Endothelial cell (in vitro differentiated cells): ENCODE measurements around the gene XIRP2. TPM values are rescaled to one million over a fixed set of nuclear protein-coding genes. Genes with fewer than 3 reads are reported as not detected.

Experiments used
- DNase-seq: peaks from one replicate; pipeline ENCODE4 v3.0.0; 2021; ENCODE audit warnings: low spot score
- H3K27ac Mint-ChIP-seq: one replicate; pipeline ENCODE4 v1.8.0; 2021; ENCODE audit warnings: mixed read lengths, inconsistent platforms; ENCODE audit not compliant: unreplicated experiment
- H3K27me3 Mint-ChIP-seq: one replicate; pipeline ENCODE4 v1.8.0; 2021; ENCODE audit warnings: mild to moderate bottlenecking, moderate library complexity, mixed read lengths, inconsistent platforms; ENCODE audit not compliant: unreplicated experiment
- H3K36me3 Mint-ChIP-seq: one replicate; pipeline ENCODE4 v1.8.0; 2021; ENCODE audit warnings: mild to moderate bottlenecking, low read depth, mixed read lengths, inconsistent platforms; ENCODE audit not compliant: unreplicated experiment
- H3K4me1 Mint-ChIP-seq: one replicate; pipeline ENCODE4 v1.8.0; 2021; ENCODE audit warnings: mild to moderate bottlenecking, mixed read lengths, inconsistent platforms; ENCODE audit not compliant: unreplicated experiment
- H3K4me3 Mint-ChIP-seq: one replicate; pipeline ENCODE4 v1.8.0; 2021; ENCODE audit warnings: mild to moderate bottlenecking, mixed read lengths, inconsistent platforms; ENCODE audit not compliant: unreplicated experiment
- H3K9me3 Mint-ChIP-seq: one replicate; pipeline ENCODE4 v1.8.0; 2021; ENCODE audit warnings: mixed read lengths, inconsistent platforms; ENCODE audit not compliant: unreplicated experiment
- CTCF ChIP-seq: fragments of 200-600 bp; sonication (generic); IDR thresholded peaks from one replicate; pipeline ENCODE4 v1.5.0; 2021; ENCODE audit warnings: antibody characterized with exemption; ENCODE audit not compliant: unreplicated experiment
- total RNA-seq: library from RNA; stranded (reverse); fragmentation: NEBNext Ultra II Directional; extraction: Animal tissue kit (Norgen Biotek cat#: 25700); gene quantifications from one replicate; pipeline ENCODE4 v1.2.1, GENCODE V29; 2021; ENCODE audit not compliant: unreplicated experiment

XIRP2 gene
- total RNA-seq, 1 donor from 2014 or later: 5.5 TPM

- no peak for TF ChIP-seq CTCF
- Mint-ChIP-seq H3K9me3 (no peaks in the 10 kb centered on the region), H3K4me1 (peaks cover 15% of the 10 kb centered on the region), H3K27ac (no peak overlapping the region), H3K27me3 (no peaks in the 10 kb centered on the region), H3K36me3 (no peaks in the 10 kb centered on the region), H3K4me3 (no peak overlapping the region)
- DNase-seq: no peak
These were observed 308.4 kb downstream of the XIRP2 start for GRCh38 chr2:167196461-167197252.

GRCh38 chr2:167198009-167198408, 309.7 kb downstream of the XIRP2 start:
- Mint-ChIP-seq H3K36me3 (no peaks in the 10 kb centered on the region), H3K4me3 (no peak overlapping the region), H3K9me3 (no peaks in the 10 kb centered on the region), H3K4me1 (peaks cover 15% of the 10 kb centered on the region), H3K27ac (no peak overlapping the region), H3K27me3 (no peaks in the 10 kb centered on the region)
- no peak for DNase-seq
- TF ChIP-seq CTCF: no peak

GRCh38 chr2:167198576-167198975, 310.3 kb downstream of the XIRP2 start:
- Mint-ChIP-seq H3K4me1 (peaks cover 15% of the 10 kb centered on the region), H3K36me3 (no peaks in the 10 kb centered on the region), H3K9me3 (no peaks in the 10 kb centered on the region), H3K27ac (no peak overlapping the region), H3K4me3 (no peak overlapping the region), H3K27me3 (no peaks in the 10 kb centered on the region)
- DNase-seq: no peak
- no peak for TF ChIP-seq CTCF

GRCh38 chr2:167200019-167200418, 311.7 kb downstream of the XIRP2 start:
- no peak for DNase-seq

More at GRCh38 chr2:167200019-167200418, 311.7 kb downstream of the XIRP2 start:
- Mint-ChIP-seq H3K4me1 (peaks cover 15% of the 10 kb centered on the region), H3K9me3 (no peaks in the 10 kb centered on the region), H3K4me3 (no peak overlapping the region), H3K27ac (no peak overlapping the region), H3K36me3 (no peaks in the 10 kb centered on the region), H3K27me3 (no peaks in the 10 kb centered on the region)
- TF ChIP-seq CTCF: no peak
